Measurements from ENCODE around the gene CPB2.

- TF ChIP-seq POLR2A (IDR thresholded peaks at IDR 0.05), result no peak
- TF ChIP-seq, protein P1, sequence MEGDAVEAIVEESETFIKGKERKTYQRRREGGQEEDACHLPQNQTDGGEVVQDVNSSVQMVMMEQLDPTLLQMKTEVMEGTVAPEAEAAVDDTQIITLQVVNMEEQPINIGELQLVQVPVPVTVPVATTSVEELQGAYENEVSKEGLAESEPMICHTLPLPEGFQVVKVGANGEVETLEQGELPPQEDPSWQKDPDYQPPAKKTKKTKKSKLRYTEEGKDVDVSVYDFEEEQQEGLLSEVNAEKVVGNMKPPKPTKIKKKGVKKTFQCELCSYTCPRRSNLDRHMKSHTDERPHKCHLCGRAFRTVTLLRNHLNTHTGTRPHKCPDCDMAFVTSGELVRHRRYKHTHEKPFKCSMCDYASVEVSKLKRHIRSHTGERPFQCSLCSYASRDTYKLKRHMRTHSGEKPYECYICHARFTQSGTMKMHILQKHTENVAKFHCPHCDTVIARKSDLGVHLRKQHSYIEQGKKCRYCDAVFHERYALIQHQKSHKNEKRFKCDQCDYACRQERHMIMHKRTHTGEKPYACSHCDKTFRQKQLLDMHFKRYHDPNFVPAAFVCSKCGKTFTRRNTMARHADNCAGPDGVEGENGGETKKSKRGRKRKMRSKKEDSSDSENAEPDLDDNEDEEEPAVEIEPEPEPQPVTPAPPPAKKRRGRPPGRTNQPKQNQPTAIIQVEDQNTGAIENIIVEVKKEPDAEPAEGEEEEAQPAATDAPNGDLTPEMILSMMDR (IDR thresholded peaks at IDR 0.05 in 8 of 11, conservative IDR thresholded peaks at IDR 0.05 in 3 of 11), result no peak
Measured at GRCh38 chr13:46039411-46040182, 65.2 kb downstream of the CPB2 start.
